Calu3 (cell line): Measurements from ENCODE around the gene CAPN2. TPM values are rescaled to one million over a fixed set of nuclear protein-coding genes. Genes with fewer than 3 reads are reported as not detected.

Experiments used
- BruUV-seq: library from RNA; stranded (reverse); fragments of 400-500 nt; replicated peaks from 2 replicates; lab custom pipeline; 2021; lab: Mats Ljungman, UMichigan
- CTCF ChIA-PET: fragments of 300-600 bp; sonication (Branson Sonifier 250); formaldehyde crosslinking; loops from one replicate; lab custom pipeline; 2022; ENCODE audit warnings: antibody characterized with exemption; lab: Charles Lee
- DNase-seq: peaks from one replicate; pipeline ENCODE4 v3.0.0; 2022
- H3K27ac Mint-ChIP-seq: one replicate; pipeline ENCODE4 v1.8.0; 2022; ENCODE audit warnings: mixed read lengths; ENCODE audit not compliant: unreplicated experiment
- H3K27me3 Mint-ChIP-seq: one replicate; pipeline ENCODE4 v1.8.0; 2022; ENCODE audit warnings: mixed read lengths; ENCODE audit not compliant: unreplicated experiment
- H3K36me3 Mint-ChIP-seq: one replicate; pipeline ENCODE4 v1.8.0; 2022; ENCODE audit warnings: mild to moderate bottlenecking, moderate library complexity, mixed read lengths; ENCODE audit not compliant: insufficient read depth, unreplicated experiment
- H3K4me1 Mint-ChIP-seq: one replicate; pipeline ENCODE4 v1.8.0; 2022; ENCODE audit warnings: mild to moderate bottlenecking, low read depth, mixed read lengths; ENCODE audit not compliant: unreplicated experiment
- H3K4me3 Mint-ChIP-seq: one replicate; pipeline ENCODE4 v1.8.0; 2022; ENCODE audit warnings: mild to moderate bottlenecking, low read depth, moderate library complexity, mixed read lengths; ENCODE audit not compliant: unreplicated experiment
- H3K9me3 Mint-ChIP-seq: one replicate; pipeline ENCODE4 v1.8.0; 2022; ENCODE audit warnings: low read depth, mixed read lengths; ENCODE audit not compliant: unreplicated experiment
- intact Hi-C: fragments of 100-400 bp; cut with micrococcal nuclease; formaldehyde crosslinking; loops from one replicate; pipeline ENCODE4 v1.10.0; 2022; ENCODE audit not compliant: unreplicated experiment
- total RNA-seq: library from RNA; stranded (reverse); gene quantifications from 2 replicates; pipeline ENCODE4 v1.2.3, GENCODE V29; 2022
- TF ChIP-seq, protein P1 (sequence below): fragments of 200-600 bp; IDR thresholded peaks from one replicate; pipeline ENCODE4 v1.8.0; 2022; ENCODE audit warnings: antibody characterized with exemption; ENCODE audit not compliant: unreplicated experiment

The CAPN2 gene
- total RNA-seq, 1 experiment from 2014 or later: 266 TPM

DNA sequence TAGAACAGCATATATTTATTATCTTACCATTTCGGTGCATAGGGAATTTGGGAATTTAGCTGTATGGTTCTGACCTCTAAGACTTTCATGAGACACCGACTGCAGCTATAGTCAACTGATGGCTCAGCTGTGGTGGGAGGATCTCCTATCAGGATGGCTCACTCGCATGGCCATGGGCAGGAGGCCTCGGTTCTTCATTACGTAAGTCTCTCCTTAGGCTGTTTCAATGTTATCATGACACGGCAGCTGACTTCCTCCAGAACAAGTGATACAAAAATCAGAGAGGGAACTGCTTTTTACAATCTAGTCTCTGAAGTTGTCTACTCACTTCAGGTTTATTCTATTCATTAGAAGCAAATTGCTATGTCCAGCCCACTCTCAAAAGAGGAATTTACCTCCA lies 33.5 kb upstream of the CAPN2 start:
- Mint-ChIP-seq H3K27ac (no peak overlapping the region), H3K4me1 (peaks cover 11% of the 10 kb centered on the region), H3K9me3 (peaks cover 14% of the 10 kb centered on the region), H3K36me3 (peaks cover 6% of the 10 kb centered on the region), H3K4me3 (no peak overlapping the region), H3K27me3 (no peaks in the 10 kb centered on the region)
- BruUV-seq: no TSS peak
- intact Hi-C loops: no loop called here
- CTCF ChIA-PET: interaction anchor here (1.3 kb wide), 1 partner anchor 122 kb away, joined by 7 read pairs; no protein-coding TSS in a partner anchor
- TF ChIP-seq, protein P1, sequence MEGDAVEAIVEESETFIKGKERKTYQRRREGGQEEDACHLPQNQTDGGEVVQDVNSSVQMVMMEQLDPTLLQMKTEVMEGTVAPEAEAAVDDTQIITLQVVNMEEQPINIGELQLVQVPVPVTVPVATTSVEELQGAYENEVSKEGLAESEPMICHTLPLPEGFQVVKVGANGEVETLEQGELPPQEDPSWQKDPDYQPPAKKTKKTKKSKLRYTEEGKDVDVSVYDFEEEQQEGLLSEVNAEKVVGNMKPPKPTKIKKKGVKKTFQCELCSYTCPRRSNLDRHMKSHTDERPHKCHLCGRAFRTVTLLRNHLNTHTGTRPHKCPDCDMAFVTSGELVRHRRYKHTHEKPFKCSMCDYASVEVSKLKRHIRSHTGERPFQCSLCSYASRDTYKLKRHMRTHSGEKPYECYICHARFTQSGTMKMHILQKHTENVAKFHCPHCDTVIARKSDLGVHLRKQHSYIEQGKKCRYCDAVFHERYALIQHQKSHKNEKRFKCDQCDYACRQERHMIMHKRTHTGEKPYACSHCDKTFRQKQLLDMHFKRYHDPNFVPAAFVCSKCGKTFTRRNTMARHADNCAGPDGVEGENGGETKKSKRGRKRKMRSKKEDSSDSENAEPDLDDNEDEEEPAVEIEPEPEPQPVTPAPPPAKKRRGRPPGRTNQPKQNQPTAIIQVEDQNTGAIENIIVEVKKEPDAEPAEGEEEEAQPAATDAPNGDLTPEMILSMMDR: no peak
- no peak for DNase-seq

DNA sequence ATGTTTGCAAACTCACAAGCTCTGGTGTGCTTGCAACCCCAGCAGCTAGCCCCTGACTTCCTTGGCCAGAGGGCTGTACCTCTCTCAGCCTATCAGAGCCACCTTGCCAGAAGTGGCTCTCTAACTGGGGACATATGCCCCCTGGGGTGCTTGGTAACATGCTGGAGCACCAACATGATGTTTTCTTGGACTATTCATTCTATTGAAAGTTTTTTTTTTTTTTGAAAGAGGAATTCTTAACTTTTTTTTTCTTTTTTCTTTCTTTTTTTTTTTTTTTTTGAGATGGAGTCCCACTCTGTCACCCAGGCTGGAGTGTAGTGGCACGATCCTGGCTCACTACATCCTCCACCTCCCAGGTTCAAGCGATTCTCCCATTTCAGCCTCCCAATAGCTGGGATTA lies 32.2 kb upstream of the CAPN2 start:
- DNase-seq: no peak
- TF ChIP-seq, protein P1: no peak
- no TSS peak for BruUV-seq
- Mint-ChIP-seq H3K4me1 (peaks cover 11% of the 10 kb centered on the region), H3K4me3 (no peak overlapping the region), H3K27me3 (no peaks in the 10 kb centered on the region), H3K36me3 (peaks cover 6% of the 10 kb centered on the region), H3K27ac (no peak overlapping the region), H3K9me3 (peaks cover 8% of the 10 kb centered on the region)
- intact Hi-C loops: loop anchor here (5.0 to 10.0 kb wide), 3 partner anchors 435 to 888 kb away; no protein-coding TSS in a partner anchor
- CTCF ChIA-PET: interaction anchor here (0.7 to 1.3 kb wide), 2 partner anchors 123 to 198 kb away, joined by 3 to 7 read pairs; no protein-coding TSS in a partner anchor

DNA sequence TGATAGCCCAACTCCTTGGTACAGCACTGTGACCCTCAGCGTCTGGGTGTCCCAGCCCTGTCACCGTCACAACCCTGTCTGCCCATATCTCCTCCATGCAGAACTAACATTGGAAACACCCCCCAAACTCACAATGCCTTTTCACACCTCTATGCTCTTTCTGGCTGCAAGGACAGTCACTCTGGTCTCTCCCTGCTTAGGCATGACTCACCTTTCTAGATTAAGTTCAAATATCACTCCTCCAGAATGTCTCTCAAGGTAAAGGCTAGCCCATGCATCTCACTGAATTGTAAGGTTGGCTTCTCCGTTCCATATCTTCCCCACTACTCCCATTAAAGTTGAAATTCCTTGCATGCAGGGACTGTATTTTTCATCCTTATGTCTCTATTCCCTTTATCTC lies 29.8 kb upstream of the CAPN2 start:
- peaks cover 11% of the 10 kb centered on the region for H3K4me1 Mint-ChIP-seq
- no peaks in the 10 kb centered on the region for H3K36me3 Mint-ChIP-seq
- H3K27ac Mint-ChIP-seq: no peak overlapping the region
- H3K9me3 Mint-ChIP-seq: peaks cover 5% of the 10 kb centered on the region
- H3K4me3 Mint-ChIP-seq: no peak overlapping the region
- intact Hi-C loops: loop anchor here (5.0 to 10.0 kb wide), 3 partner anchors 438 to 890 kb away; no protein-coding TSS in a partner anchor
- TF ChIP-seq, protein P1: no peak
- CTCF ChIA-PET: interaction anchor here (1.8 kb wide), 1 partner anchor 549 kb away, joined by 16 read pairs; no protein-coding TSS in a partner anchor
- no peak for DNase-seq
- no peaks in the 10 kb centered on the region for H3K27me3 Mint-ChIP-seq
- BruUV-seq: no TSS peak

DNA sequence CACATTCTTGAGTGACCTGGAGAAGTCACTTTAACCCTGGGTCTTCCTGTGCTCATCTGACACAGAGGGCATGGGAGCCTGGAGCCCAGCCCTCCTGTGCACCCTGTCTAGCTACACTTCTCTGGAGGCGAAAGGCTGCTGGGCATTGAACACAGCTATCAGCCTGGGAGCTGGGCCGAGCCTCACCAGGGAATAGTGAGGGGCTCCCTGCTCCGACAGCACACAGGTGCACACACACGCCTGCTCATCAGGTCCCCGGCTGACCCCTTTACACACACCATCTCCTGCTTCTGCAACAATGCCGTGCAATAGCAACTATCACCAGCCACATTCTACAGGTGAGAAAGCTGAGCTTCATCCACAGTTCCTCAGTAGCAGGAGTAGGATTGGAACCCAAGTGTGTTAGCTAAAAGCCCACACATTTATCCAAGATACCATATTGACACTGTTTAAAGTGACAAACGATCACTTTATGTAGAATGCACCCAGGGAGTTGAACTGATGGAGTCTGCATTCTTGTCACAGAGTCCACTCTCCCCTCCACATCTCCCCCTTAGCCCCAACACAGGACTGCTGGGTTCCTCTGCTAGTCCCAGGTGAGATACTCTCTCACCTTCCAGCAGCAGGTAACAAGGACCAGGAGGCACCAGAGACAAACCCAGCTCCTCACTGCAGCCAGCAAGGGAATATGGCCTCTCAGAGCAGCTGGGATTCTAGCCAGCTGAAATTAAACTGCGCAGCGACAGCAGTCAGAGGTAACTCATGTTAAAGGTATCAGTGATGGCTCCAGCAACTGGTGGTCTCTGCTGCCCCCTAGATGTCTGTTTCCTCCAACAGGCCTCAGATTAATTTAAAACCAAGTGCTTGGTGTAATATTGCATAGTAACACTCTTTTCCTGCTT lies 28.5 kb upstream of the CAPN2 start:
- TF ChIP-seq, protein P1: peak; percentile 89
- no TSS peak for BruUV-seq
- H3K36me3 Mint-ChIP-seq: no peaks in the 10 kb centered on the region
- H3K4me1 Mint-ChIP-seq: peaks cover 11% of the 10 kb centered on the region
- intact Hi-C loops: loop anchor here (1.0 to 10.0 kb wide), 4 partner anchors 153 to 892 kb away; no protein-coding TSS in a partner anchor
- CTCF ChIA-PET: interaction anchor here (0.5 to 1.8 kb wide), 14 partner anchors 9 to 888 kb away, joined by 3 to 36 read pairs (median 4); partner anchors contain the start of gene CAPN8
- no peak overlapping the region for H3K27ac Mint-ChIP-seq
- H3K9me3 Mint-ChIP-seq: no peaks in the 10 kb centered on the region
- peak; percentile 87 for DNase-seq
- no peak overlapping the region for H3K4me3 Mint-ChIP-seq
- no peaks in the 10 kb centered on the region for H3K27me3 Mint-ChIP-seq
